Articular chondrocyte of knee joint (primary cell): ENCODE data around the gene TRIM72. TPM values are rescaled to one million over a fixed set of nuclear protein-coding genes. Genes with fewer than 3 reads are reported as not detected.

Experiments
- small RNA-seq: library from RNA; depleted of rRNA; stranded (forward); fragments of <200 nt; gene quantifications from one replicate; pipeline ENCODE3, GENCODE V24; 2012
- total RNA-seq: library from RNA; depleted of rRNA; stranded (reverse); fragments of >200 nt; gene quantifications from 2 replicates; pipeline ENCODE4 v1.2.3, GENCODE V29; 2012

The TRIM72 gene
- not detected in 2 replicates for total RNA-seq

GRCh38 chr16:31213877-31214707 is at the start of gene TRIM72:
TSS of gene TRIM72 (plus strand) at chr16:31214119. CDS start at chr16:31214739, 620 bp downstream.

GRCh38 chr16:31179747-31180459 is 34.0 kb upstream of the TRIM72 start, which contains the start of gene FUS:
TSS of gene FUS (plus strand) at chr16:31180139. CDS start at chr16:31180215, 76 bp downstream.

GRCh38 chr16:31202414-31203375 is 11.2 kb upstream of the TRIM72 start, which contains the start of gene PYCARD:
TSS of gene PYCARD (minus strand) at chr16:31202760. CDS start at chr16:31202690, 70 bp downstream.

GRCh38 chr16:31216422-31217135 is 2.7 kb downstream of the TRIM72 start, which contains the start of gene PYDC1:
TSS of gene PYDC1 (minus strand) at chr16:31217135. CDS start at chr16:31217028, 107 bp downstream.

Small RNA genes lying within 50 kb of the gene (small RNA-seq; reads per million reads assigned to genes)
- gene AC009088.4 (not detected), gene NDUFA3P6 (not detected)

Other genes with a start within 250 kb of the TRIM72 start
- gene HSD3B7, start 228.9 kb upstream of the TRIM72 start, total RNA-seq = 42.6 and 51.9 TPM in 2 replicates
- gene STX1B, start 203.5 kb upstream of the TRIM72 start, total RNA-seq = 1.4 and 2.1 TPM in 2 replicates
- 21.7 and 26.1 TPM in 2 replicates for gene STX4, start 180.6 kb upstream of the TRIM72 start, total RNA-seq
- gene ZNF668, start 139.9 kb upstream of the TRIM72 start, total RNA-seq = 7.8 and 10.9 TPM in 2 replicates
- 12.4 and 13.2 TPM in 2 replicates for gene ZNF646, start 139.7 kb upstream of the TRIM72 start, total RNA-seq
- gene PRSS53, start 125.2 kb upstream of the TRIM72 start, total RNA-seq = 1.9 and 3.7 TPM in 2 replicates
- 149 and 200 TPM in 2 replicates for gene VKORC1, start 119.3 kb upstream of the TRIM72 start, total RNA-seq
- 32.0 and 32.5 TPM in 2 replicates for gene BCKDK, start 105.7 kb upstream of the TRIM72 start, total RNA-seq
- gene KAT8, start 96.5 kb upstream of the TRIM72 start, total RNA-seq = 26.2 and 27.0 TPM in 2 replicates
- gene PRSS8, start 78.4 kb upstream of the TRIM72 start, total RNA-seq = not detected in 2 replicates
- gene PRSS36, start 64.1 kb upstream of the TRIM72 start, total RNA-seq = 0.22 and 0.91 TPM in 2 replicates
- 39.7 and 45.1 TPM in 2 replicates for gene FUS, start 34.0 kb upstream of the TRIM72 start, total RNA-seq
- gene PYCARD, start 11.4 kb upstream of the TRIM72 start, total RNA-seq = 42.3 and 43.9 TPM in 2 replicates
- not detected in 2 replicates for gene PYDC1, start 3.0 kb downstream of the TRIM72 start, total RNA-seq
- gene ITGAM, start 45.9 kb downstream of the TRIM72 start, total RNA-seq = not detected in 2 replicates
- gene ITGAX, start 141.1 kb downstream of the TRIM72 start, total RNA-seq = under 0.01 and 0.52 TPM in 2 replicates
- not detected in 2 replicates for gene ITGAD, start 179.2 kb downstream of the TRIM72 start, total RNA-seq
- gene COX6A2, start 214.2 kb downstream of the TRIM72 start, total RNA-seq = not detected in 2 replicates
- gene ZNF843, start 228.7 kb downstream of the TRIM72 start, total RNA-seq = 1.2 and 1.4 TPM in 2 replicates
- 9.0 and 10.4 TPM in 2 replicates for gene ARMC5, start 245.4 kb downstream of the TRIM72 start, total RNA-seq